ENCODE measurements around the gene SLC11A2. TPM values are rescaled to one million over a fixed set of nuclear protein-coding genes. Genes with fewer than 3 reads are reported as not detected.

SLC11A2 gene
- total and polyA plus RNA-seq, 2 of the 13 experiments (the other 11 are each of a cell fraction or from before 2014, with no cell fraction given), result 71.7 to 77.0 TPM

GRCh38 chr12:50971946-50972345 lies 54.2 kb downstream of the SLC11A2 start:
- Histone ChIP-seq H2AFZ (ENCODE audit: low read length) (no peak overlapping the region), H3K9me3 (ENCODE audit: low read length) (peaks cover 6% of the 10 kb centered on the region; the same call in 1 of the 2 replicates), H3K79me2 (ENCODE audit: insufficient read depth, low read length) (no peaks in the 10 kb centered on the region), H3K36me3 (replicated peaks in 1 of 2; ENCODE audit: control insufficient read depth in 1 of 2, insufficient read depth in 2 of 2, low read length in 2 of 2) (peaks cover 0 to 7% of the 10 kb centered on the region in 2 experiments; a peak in 1 of 5 replicates), H3K4me1 (ENCODE audit: insufficient read depth, low read length) (peaks cover 17% of the 10 kb centered on the region), H4K20me1 (ENCODE audit: insufficient read depth, low read length) (no peaks in the 10 kb centered on the region), H3K27ac (ENCODE audit: extremely low read length, insufficient read depth, low read length) (no peak overlapping the region), H3K9ac (ENCODE audit: insufficient read depth, low read depth, low read length) (no peak overlapping the region), H3K27me3 (ENCODE audit: control insufficient read depth in 1 of 2, insufficient read depth in 2 of 2, low read length in 2 of 2) (no peaks in the 10 kb centered on the region), H3K4me3 (replicated peaks in 1 of 3; ENCODE audit: insufficient read depth in 1 of 3, low read depth in 2 of 3, low read length in 3 of 3) (no peak overlapping the region), H3K4me2 (ENCODE audit: low read depth, low read length) (no peak overlapping the region)
- POLR2A ChIA-PET, result no interaction called here
- BruUV-seq (replicated peaks), result no TSS peak
- ATAC-seq (no peak), DNase-seq (ENCODE audit: low spot score) (no peak), FAIRE-seq (no peak)
- intact Hi-C loops (cut with micrococcal nuclease; ENCODE audit: unreplicated experiment) (no loop called here), in situ Hi-C loops (cut with HindIII; ENCODE audit: extremely low pct_ligation_motif_present, low pct_unique_long_range_greater_than_20kb) (no loop called here)
- CTCF ChIA-PET (ENCODE audit: low intra/inter-chr PET ratio, low total read pairs), result no interaction called here
- TF ChIP-seq KDM1A (CRISPR knock-in tag; IDR thresholded peaks at IDR 0.05), result no peak
- no peak for TF ChIP-seq ZNF18 (CRISPR knock-in tag; IDR thresholded peaks at IDR 0.05; ENCODE audit: insufficient replicate concordance)
- TF ChIP-seq HOXA5 (CRISPR knock-in tag; IDR thresholded peaks at IDR 0.05), result no peak
- TF ChIP-seq ZNF800 (CRISPR knock-in tag; IDR thresholded peaks at IDR 0.05), result no peak
- no peak for TF ChIP-seq ZNF891 (CRISPR knock-in tag; IDR thresholded peaks at IDR 0.05)
- TF ChIP-seq FOXO4 (CRISPR knock-in tag; conservative IDR thresholded peaks at IDR 0.05), result no peak

Data from HepG2 (cell line).